ENCODE data around the gene PFN3. TPM values are rescaled to one million over a fixed set of nuclear protein-coding genes. Genes with fewer than 3 reads are reported as not detected.
"Not testable (repeated sequence)": the region's sequence is repeated elsewhere in the genome, so short reads cannot be mapped to it uniquely, and the experiment has no call there.

Gene PFN3
- total and polyA plus RNA-seq, 7 donors, result not detected

- H3K4me3 ChIP-seq, result no peak overlapping the region
- TF ChIP-seq POLR2A (IDR thresholded peaks at IDR 0.05), result no peak
- no peak for TF ChIP-seq POLR2AphosphoS5 (IDR thresholded peaks at IDR 0.05)
- TF ChIP-seq CTCF (IDR thresholded peaks at IDR 0.05), result no peak
- no peak for TF ChIP-seq EP300 (IDR thresholded peaks at IDR 0.05)
- H3K27me3 ChIP-seq, result no peaks in the 10 kb centered on the region
- H3K27ac ChIP-seq, result no peak overlapping the region
- H3K9me3 ChIP-seq, result no peaks in the 10 kb centered on the region
- H3K4me1 ChIP-seq, result peaks cover 0 to 14% (median 8%) of the 10 kb centered on the region in 4 donors
- 84 to 91% methylated on average over 6 of the region's 6 CpGs for WGBS, 2 donors
- H3K36me3 ChIP-seq, result no peaks in the 10 kb centered on the region
- DNase-seq, result no peak
- intact Hi-C loops (cut with DNase I), result no loop called here
Measured at GRCh38 chr5:177421062-177421798, 20.8 kb upstream of the PFN3 start.

- not testable (repeated sequence) for H3K36me3 ChIP-seq, H3K4me3 ChIP-seq
- 29 to 73% methylated on average over 7 of the region's 7 CpGs for WGBS, 2 donors
Measured at GRCh38 chr5:177420472-177420871, 20.0 kb upstream of the PFN3 start.

GRCh38 chr5:177419046-177419445 is 18.6 kb upstream of the PFN3 start:
- 86 to 93% methylated on average over 3 of the region's 3 CpGs for WGBS, 2 donors
- H3K9me3 ChIP-seq, result no peaks in the 10 kb centered on the region
- H3K27ac ChIP-seq, result no peak overlapping the region
- no peak for DNase-seq
- peaks cover 0 to 6% (median 0%) of the 10 kb centered on the region in 4 donors for H3K4me1 ChIP-seq
- H3K27me3 ChIP-seq, result no peaks in the 10 kb centered on the region
- intact Hi-C loops (cut with DNase I), result no loop called here
- TF ChIP-seq POLR2AphosphoS5 (IDR thresholded peaks at IDR 0.05), result no peak
- TF ChIP-seq CTCF (IDR thresholded peaks at IDR 0.05), result no peak
- no peak for TF ChIP-seq EP300 (IDR thresholded peaks at IDR 0.05)
- TF ChIP-seq POLR2A (IDR thresholded peaks at IDR 0.05), result no peak
- no peak overlapping the region for H3K4me3 ChIP-seq
- H3K36me3 ChIP-seq, result no peaks in the 10 kb centered on the region

More at GRCh38 chr5:177420472-177420871, 20.0 kb upstream of the PFN3 start:
- H3K27me3 ChIP-seq; H3K9me3 ChIP-seq; intact Hi-C loops (cut with DNase I); H3K27ac ChIP-seq; DNase-seq; H3K4me1 ChIP-seq: not testable (repeated sequence)

GRCh38 chr5:177417081-177417480 is 16.6 kb upstream of the PFN3 start:
- H3K36me3 ChIP-seq; intact Hi-C loops (cut with DNase I); H3K27me3 ChIP-seq; H3K27ac ChIP-seq; H3K4me3 ChIP-seq; DNase-seq; H3K9me3 ChIP-seq; H3K4me1 ChIP-seq: not testable (repeated sequence)
- WGBS, 2 donors, result 85 to 92% methylated on average over 6 of the region's 6 CpGs

GRCh38 chr5:177414481-177414880 is 14.0 kb upstream of the PFN3 start:
- Histone ChIP-seq H3K36me3 (no peaks in the 10 kb centered on the region), H3K27me3 (no peaks in the 10 kb centered on the region), H3K27ac (no peak overlapping the region), H3K9me3 (no peaks in the 10 kb centered on the region), H3K4me1 (peaks cover 0 to 6% (median 0%) of the 10 kb centered on the region in 4 donors), H3K4me3 (no peak overlapping the region)
- no peak for DNase-seq
- intact Hi-C loops (cut with DNase I), result no loop called here
- TF ChIP-seq POLR2A (IDR thresholded peaks at IDR 0.05), result no peak
- TF ChIP-seq CTCF (IDR thresholded peaks at IDR 0.05), result no peak
- no peak for TF ChIP-seq EP300 (IDR thresholded peaks at IDR 0.05)
- no peak for TF ChIP-seq POLR2AphosphoS5 (IDR thresholded peaks at IDR 0.05)
- 78 to 90% methylated on average over 3 of the region's 3 CpGs for WGBS, 2 donors

Data from sigmoid colon (tissue), 7 donors.